HG02678 (cell line): Measurements from ENCODE around the gene MTERF1.
A peak's percentile ranks its signal among the peaks of the same experiment; 100 is the strongest.
"Not testable (repeated sequence)": the region's sequence is repeated elsewhere in the genome, so short reads cannot be mapped to it uniquely, and the experiment has no call there.

Source experiments
- ATAC-seq: cut with Tn5 transposase; IDR thresholded peaks from one replicate; pipeline ENCODE4 v1.9.1; 2021; ENCODE audit warnings: mild to moderate bottlenecking, moderate library complexity; ENCODE audit not compliant: unreplicated experiment

The MTERF1 gene, protein sequence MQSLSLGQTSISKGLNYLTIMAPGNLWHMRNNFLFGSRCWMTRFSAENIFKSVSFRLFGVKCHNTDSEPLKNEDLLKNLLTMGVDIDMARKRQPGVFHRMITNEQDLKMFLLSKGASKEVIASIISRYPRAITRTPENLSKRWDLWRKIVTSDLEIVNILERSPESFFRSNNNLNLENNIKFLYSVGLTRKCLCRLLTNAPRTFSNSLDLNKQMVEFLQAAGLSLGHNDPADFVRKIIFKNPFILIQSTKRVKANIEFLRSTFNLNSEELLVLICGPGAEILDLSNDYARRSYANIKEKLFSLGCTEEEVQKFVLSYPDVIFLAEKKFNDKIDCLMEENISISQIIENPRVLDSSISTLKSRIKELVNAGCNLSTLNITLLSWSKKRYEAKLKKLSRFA

DNA sequence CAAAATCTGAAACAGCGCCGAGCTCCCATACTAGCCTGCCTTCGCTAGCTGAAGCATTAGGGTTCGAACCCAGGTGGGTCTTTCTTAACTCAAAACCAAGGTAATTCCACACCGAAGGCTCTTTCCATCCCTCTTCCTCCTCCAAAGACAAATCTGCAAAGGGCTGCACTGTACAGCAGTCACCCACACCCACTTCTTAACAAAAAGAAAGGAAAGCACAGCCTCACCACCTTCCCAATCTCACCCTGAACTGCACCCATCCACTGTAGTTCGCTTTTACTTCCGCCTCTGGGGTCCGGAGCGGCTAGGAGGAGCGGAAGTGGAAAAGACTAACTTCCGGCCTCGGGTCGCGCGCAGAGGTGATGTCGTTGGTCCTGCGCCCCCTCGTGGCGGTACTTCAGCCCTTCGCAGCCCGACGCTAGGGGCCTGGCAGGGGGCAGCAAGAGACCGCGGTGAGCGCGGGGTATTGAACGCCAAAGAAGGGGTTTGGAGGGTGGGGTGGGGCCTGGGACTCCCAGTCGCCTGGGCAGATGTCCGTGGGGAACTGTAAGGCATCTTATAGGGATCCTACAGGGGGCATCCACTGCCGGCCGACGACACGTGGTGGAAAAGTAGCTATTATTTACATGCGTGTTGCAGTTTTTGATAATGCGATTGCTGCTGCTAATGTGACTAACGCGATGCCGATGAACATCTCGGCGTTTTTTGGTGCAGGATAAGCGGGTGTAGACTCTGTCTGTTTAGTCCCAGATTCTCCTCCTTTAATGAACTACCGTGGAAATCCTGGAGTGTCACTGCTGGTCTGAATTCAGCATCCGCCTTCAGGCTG, at the start of gene MTERF1:
TSS of gene MTERF1 (minus strand) at position 290 of the 829 bp plus-strand sequence. CDS start 619 bp downstream, outside the sequence.
- peak; percentile 99 for ATAC-seq

DNA sequence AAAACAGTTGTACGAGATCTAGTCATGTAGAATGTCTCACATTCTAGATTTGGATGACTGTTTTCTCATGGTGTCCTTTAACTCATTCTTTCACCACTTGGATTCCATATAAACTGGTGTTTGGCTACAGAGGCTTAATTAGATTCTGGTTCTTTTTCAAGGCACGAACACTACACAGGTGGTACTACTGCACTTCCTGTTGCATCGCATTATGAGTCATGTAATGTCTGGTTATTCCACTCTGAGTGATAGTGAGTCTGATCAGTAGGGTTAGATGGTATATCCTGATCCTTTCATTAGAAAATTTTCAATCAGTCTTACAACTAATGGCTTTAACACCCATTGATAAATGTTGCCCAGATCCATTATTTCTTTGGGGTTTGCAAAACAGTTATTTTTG, 49.0 kb upstream of the MTERF1 start:
- peak; percentile 76 for ATAC-seq

DNA sequence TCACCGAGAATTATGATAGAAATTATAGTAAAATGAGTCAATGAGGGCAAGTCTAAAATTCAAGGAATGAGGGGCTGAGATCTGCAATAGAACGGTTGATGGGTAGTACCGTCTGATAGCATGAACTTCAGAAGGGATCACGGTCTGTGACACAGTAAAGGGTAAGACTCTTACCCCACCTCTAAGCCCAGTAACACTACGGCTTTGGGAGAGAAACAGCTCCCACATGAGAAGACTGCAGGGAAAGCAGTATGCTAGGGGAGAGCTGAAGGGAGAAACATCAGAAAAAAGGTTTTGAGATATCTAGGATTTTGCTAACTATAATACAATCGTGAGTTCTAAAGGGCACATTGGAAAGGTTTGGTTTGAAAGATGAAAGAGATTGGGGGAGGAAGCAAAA, 47.4 kb upstream of the MTERF1 start:
- ATAC-seq, result no peak

DNA sequence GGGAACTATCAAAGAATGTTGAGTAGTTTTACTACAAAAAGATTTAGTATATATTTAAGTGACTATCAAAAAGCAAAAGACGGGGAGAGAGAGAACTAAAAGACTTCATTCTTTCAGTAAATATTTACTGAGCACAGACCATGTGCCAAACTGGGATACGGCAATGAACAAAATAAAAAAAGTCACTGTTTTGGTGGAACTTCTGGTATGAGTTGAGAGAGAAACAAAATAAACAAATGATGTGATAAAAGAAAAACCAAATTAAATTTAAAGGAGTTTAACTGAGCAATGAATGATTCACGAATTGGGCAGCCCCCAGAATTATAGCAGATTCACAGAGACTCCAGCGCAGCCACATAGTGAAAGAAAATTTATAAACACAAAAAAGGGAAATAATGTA, 42.4 kb upstream of the MTERF1 start:
- no peak for ATAC-seq

DNA sequence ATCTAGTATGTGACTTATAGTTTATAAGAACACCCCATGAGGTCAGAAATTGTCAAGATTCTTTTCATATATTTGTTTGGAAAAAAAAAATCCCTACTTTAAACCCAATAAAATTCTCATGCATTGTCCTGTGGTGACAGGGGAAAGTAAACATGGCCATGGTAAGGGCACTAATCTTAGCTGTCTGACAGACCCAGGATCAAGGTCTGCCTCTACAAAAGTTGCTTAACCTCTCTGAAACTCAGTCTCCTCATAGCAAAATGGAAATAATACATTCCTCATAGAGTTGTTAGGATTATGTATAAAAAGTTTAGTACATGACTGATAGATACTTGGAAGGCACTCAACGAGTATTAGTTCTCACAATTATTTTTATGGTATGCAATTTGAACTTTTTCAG, 37.9 kb upstream of the MTERF1 start:
- no peak for ATAC-seq

DNA sequence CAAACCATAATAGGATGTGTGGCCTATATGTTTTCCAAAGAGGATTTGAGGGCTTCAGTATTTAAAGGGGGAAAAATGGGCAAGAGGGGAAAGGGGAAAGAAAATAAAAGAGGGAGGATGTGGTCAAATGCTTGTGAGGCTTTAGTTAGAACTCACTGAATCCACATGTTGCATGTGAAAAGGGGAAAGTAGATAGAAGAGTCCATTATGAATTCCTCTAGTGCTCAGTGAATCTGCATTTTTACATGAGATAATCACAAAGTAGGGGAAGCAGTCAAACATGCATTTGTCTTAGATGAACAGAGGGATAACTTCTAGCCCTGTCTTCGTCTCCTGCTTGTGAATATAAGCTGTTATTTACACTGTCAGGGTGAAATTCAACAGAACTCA, 35.5 kb upstream of the MTERF1 start:
- ATAC-seq, result no peak

DNA sequence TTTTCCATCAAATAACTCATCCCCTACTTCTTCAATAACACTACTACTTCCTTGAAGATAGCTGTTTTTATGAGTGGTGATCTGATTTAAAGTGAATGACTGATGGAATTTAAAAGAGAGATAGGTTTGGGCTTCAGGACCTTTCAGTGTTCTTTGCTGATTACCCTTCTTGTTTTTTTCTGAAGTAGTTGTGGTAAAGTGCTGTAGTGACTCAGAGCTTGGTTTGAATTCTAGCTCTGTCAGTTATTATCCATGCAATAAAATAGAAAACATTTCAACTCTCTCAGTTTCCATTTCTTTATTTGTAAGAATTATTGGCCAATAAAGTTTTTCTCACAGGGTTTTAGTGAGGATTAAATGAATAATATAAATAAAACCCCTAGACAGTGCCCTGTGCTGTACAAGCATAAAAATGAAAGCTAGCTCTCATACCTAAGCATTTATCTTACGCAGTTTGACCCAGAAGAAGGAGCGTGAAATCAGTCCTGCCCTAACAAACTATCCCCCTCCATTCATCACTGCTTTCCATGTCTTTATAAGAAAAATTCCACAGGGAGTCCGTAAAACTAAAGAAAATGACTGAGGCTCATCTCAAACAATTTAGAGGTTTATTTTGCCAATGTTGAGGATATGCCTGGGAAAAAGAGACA, 35.0 kb upstream of the MTERF1 start:
- no peak for ATAC-seq

DNA sequence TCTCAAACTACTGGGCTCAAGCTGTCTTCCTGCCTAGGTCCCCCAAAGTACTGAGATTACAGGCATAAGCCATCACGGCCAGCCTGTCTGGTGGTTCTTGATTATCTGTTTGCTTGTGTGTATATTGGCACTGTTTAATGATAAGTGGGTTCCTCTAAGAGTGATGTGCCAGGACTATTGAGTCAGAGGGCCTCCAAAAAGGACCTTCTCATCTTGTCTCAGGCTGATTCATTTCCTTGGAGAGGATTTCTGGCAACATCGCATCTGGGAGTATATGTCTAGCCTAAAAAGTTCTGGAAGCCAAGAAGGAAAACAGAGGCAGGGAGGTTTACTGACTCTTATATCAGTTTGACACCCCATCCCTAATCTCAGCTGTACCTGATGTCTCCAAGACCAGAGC, 33.1 kb upstream of the MTERF1 start:
- ATAC-seq, result no peak

DNA sequence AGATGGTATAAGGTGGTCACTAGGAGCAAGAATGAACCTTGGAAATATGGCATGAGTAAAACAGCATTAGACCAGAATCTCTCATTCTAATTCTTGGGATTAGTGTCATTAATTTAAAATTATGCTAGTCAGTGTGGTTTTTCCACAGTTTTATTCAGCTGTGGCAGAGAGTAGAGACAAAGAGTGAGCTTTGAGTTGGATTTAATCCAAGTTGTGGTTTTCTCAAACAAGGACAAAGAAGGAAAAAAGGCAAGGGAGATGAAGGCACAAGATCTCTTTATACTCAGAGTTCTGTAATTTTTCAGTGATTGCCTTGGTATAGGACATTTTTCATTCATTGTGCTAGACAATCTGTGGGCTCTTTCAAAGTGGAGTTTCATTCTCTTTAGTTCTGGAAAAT, 32.0 kb upstream of the MTERF1 start:
- no peak for ATAC-seq

DNA sequence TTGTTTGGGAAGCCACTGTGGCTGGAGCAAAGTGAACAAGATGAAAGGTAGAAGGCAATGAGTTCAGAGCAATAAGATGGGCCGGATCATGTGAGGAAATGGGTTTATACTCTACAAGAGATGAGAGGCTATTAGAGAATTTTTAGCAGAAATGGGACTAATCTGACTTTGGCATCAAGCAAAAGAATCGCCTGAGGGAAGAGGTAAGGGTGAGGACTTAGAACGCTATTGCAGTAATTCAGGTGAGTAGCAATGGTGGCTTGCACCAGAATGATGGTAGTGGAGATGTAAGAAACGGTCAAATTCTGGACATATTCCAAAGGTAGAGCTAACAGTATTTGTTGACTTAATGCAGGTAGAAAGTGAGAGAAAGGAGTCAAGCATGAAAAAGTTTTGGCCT, 30.6 kb upstream of the MTERF1 start:
- ATAC-seq, result no peak

DNA sequence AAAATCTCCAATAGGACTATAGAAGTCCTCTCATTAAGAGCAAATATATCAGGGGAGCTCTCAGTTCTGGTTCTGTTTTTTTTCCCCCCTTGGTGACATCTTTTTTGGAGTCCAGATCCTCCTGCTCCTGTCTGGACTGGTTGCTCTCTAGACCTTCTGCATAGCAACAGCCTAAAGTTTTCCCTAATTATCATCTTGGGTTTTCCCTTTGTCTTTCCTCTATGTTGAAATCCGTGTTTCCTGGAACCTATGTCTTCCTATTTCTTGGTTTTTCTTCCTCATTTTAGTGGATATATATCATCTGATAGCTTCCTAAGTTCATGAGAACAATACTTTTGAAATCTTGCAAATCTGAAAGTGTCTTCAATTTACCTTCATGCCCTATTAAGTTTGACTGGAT, 29.7 kb upstream of the MTERF1 start:
- ATAC-seq, result no peak

DNA sequence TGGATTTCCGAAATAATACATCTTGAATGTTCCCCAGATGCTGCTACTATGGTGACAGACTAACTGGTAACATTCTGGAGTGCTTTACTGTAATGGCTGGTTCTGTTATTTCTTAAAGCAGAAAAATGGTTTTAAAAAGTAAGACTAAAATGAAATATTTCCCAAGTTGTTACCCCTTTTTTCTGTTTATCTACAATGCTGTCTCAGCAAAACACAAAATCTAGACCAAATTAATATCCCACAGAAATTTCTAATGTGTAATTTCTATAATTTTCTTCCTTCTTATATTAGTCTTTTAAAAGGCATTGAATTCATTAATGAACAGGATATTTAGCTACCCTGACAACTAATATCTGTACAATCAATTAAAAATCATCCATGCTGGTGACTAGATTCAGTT, 19.1 kb upstream of the MTERF1 start:
- no peak for ATAC-seq

DNA sequence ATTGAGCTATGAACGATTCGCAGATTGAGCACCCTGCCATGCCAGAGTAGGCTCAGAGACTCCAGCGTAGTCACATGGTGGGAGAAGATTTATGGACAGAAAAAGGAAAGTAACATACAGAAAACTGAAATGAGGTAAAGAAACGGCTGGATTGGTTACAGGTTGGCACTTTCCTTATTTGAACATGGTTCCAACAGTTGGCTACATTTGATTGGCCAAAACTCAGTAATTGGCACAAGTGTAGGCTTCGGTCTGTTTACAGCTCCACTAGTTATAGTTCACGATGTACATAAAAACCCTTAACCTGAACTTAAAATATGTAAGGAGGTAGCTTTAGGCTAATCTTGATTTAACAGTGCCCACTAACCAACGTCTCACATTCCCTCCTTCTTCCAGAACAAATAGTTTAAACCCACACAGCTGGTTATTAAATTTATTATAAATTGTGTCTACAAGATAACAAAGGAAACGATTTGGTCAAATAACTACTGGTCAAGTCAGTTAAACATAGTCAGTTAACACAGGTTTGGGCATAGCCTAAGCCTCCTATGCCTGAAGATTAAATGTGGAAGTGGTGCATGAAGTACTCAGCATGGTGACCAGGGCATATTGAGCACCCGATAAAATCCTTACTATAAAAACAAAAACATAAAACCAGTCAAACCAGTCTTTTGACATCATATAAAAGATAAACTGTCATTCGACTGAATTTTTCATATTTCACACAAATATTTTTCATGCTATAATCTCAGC, 17.9 kb upstream of the MTERF1 start:
- no peak for ATAC-seq

DNA sequence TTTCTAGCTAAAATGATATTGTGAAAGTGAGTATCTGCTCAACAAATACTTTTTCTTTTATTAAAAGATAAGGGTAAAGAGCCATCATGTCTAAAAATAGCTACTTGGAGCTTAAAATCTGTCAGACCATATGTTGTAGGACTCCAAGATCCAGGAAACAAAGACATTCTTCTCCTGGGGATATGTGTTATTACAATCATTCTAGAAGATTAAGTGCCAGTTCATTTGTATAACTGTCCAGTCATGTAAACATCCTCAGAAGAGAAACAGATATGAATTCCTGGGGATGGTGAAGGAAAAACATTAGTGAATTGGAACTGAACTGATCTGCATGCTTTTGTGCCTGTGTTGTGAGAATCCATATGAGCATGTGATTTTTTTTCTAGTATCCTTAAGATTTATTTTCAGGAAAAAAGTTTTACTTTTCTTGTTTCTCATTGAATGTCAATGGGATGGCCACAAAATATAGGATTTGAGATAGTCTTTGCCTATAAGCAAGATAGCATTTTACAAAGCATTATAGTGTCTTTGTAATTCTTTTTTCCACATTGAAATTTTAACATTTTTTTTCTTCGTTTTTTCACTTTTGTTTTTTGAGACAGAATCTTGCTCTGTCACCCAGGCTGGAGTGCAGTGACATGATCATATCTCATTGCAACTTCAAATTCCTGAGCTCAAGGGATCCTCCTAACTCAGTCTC, 14.4 kb upstream of the MTERF1 start:
- no peak for ATAC-seq

DNA sequence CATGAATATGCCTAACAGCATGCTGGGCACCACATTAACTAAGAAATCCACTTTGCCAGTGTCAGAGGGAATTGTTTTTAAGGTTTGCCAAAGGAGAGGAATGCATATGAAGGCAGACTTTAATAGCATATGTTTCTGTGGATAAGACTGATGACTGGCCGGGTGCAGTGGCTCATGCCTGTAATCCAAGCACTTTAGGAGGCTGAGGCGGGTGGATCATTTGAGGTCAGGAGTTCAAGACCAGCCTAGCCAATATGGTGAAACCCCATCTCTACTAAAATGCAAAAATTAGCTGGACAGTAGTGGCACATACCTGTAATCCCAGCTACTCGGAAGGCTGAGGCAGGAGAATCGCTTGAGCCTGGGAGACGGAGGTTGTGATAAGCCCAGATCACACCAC, 13.2 kb upstream of the MTERF1 start:
- not testable (repeated sequence) for ATAC-seq

DNA sequence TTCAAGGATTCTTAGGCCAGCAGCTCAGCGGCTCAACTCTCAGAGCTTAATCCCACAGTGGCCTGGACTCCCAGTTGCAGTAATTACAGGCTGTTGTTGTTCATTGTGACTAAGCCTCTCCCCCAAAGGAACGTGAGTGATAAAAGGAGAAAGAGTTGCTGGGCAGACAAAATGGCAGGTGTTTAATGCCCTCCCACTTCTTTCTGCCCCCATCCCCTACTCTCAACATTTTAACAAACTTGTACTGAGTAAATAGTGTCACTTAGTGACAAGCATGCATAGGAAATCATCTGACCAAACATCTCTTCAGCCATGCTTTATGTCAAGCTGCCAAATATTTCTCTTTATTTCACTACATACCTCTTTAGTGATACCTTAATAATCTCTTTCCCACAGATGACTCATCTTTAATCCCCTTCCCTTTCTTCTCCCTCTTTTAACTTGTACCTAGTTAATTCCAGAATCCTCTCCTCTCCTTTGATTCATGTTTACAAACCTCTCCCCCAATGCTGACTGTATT, 12.4 kb upstream of the MTERF1 start:
- no peak for ATAC-seq

DNA sequence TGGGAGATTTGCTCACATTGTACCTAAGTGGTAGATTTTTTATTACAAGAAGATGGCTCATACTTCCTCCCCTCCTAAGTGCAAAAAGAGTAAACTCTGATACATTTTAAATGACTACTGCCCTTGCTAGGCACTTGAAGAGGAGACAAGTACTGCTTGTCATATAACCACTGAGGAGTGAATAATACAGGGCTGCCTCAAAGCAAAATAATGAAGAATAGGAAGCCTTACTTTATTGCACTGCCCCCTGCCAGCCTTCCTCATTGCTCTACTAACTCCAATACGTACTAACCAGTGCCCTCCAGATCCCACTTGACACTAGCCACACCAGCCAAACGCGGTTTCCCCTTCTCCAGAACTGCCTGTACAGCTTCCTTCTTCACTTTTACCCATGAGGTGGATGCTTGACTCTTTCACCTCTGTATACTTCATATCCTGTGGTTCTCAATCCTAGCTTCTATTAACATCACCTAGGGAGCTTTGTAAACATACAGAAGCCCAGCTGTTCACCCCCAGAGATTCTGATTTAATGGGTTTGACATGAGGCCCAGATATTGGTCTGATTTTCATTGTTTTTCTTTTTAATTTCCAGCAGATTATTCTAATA, 11.7 kb upstream of the MTERF1 start:
- ATAC-seq, result no peak

DNA sequence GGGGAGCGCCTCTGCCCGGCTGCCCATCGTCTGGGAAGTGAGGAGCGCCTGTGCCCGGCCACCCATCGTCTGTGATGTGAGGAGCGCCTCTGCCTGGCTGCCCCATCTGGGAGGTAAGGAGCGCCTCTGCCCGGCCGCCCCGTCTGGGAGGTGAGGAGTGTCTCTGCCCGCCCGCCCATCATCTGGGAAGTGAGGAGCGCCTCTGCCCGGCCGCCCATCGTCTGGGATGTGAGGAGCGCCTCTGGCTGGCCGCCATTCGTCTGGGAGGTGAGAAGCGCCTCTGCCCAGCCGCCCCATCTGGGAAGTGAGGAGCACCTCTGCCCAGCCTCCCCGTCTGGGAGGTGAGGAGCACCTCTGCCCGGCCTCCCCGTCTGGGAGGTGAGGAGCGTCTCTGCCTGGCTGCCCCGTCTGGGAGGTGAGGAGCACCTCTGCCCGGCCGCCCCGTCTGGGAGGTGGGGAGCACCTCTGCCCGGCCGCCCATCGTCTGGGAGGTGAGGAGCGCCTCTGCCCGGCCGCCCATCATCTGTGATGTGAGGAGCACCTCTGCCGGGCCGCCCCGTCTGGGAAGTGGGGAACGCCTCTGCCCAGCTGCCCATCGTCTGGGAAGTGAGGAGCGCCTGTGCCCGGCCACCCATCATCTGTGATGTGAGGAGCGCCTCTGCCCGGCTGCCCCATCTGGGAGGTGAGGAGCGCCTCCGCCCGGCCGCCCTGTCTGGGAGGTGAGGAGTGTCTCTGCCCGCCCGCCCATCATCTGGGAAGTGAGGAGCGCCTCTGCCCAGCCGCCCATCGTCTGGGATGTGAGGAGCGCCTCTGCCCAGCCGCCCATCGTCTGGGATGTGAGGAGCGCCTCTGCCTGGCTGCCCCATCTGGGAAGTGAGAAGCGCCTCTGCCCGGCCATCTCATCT, 8.0 kb upstream of the MTERF1 start:
- ATAC-seq, result not testable (repeated sequence)
